GM20431 (cell line): ENCODE data around the gene USP34.
"Not testable (repeated sequence)": the region's sequence is repeated elsewhere in the genome, so short reads cannot be mapped to it uniquely, and the experiment has no call there.

Source experiments
- in situ Hi-C: fragments of 300-500 bp; cut with MseI, MboI; formaldehyde crosslinking; loops from one replicate; pipeline ENCODE4 v1.15.0; 2020; ENCODE audit warnings: low sequenced_read_pairs; ENCODE audit not compliant: unreplicated experiment

USP34 gene

GRCh38 chr2:61470965-61471904 is at the start of gene USP34:
TSS of gene USP34 (minus strand) at chr2:61471087. CDS start at chr2:61470692, 395 bp downstream.
- in situ Hi-C loops = no loop called here

GRCh38 chr2:61520261-61520660 is 49.4 kb upstream of the USP34 start:
- in situ Hi-C loops = no loop called here

- in situ Hi-C loops = no loop called here
These were observed 42.0 kb upstream of the USP34 start for GRCh38 chr2:61512768-61513398.

- in situ Hi-C loops = no loop called here
These were observed 40.1 kb upstream of the USP34 start for GRCh38 chr2:61510674-61511671.

DNA sequence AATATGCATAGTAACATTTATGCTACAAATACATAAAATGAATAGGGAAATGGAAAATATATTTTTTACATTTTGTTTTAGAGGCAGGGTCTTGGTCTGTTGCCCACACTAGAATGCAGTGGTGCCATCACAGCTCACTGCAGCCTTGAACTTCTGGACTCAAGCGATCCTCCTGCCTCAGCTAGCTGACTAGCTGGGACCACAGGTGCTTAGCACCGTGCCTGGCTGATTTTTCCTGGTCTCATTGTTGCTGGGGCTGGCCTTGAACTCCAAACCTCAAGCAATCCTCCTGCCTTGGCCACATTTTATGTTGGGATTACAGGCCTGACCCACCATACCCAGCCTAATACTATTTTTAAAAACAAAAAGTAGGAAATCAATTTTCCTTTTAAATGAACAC is 34.1 kb upstream of the USP34 start:
- in situ Hi-C loops = no loop called here

GRCh38 chr2:61499060-61499459 is 28.2 kb upstream of the USP34 start:
- in situ Hi-C loops = no loop called here

DNA sequence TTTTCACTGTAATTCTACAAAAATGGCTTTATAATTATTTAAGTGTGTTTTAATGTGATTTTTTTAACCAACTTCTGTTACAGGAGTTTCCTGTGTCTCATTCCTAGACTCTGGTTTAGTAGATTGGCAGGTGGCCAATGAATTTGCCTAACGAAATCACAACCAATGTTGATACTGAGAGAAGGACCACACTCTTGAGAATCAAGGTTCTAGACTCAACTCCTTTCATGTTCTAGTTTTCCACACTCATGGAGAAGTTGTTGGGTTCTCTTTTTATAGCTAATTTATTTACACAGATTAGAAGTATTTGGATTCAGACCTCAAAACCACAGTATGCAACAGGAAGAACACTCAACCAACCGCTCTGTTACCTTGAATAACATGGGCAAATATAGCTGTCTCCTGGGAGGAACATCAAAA is 22.6 kb upstream of the USP34 start:
- in situ Hi-C loops = no loop called here

- in situ Hi-C loops = no loop called here
These were observed 21.6 kb upstream of the USP34 start for GRCh38 chr2:61492476-61492875.

GRCh38 chr2:61485281-61485680 is 14.4 kb upstream of the USP34 start:
- in situ Hi-C loops = no loop called here

DNA sequence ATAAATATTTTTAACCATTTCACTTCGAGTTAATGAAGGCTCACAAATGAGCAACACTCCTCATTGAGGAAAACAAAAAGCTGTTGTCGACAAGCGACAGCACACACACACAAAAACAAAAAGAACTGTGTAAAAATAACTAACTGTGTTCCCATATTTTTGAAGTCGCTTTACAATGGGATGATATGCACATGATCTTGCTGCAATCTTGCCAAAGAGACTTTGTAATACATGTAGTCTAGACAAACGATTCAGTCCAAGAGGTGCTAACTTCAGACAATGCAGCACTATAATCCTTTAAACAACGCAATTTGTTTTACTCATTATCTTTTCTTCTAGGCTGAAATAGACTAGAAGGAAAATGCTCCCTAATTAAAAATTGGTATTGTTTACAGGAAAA is 7.2 kb upstream of the USP34 start:
- in situ Hi-C loops = no loop called here

GRCh38 chr2:61476929-61477589 is 6.2 kb upstream of the USP34 start:
- in situ Hi-C loops = not testable (repeated sequence)

GRCh38 chr2:61471905-61472805 is 1.3 kb upstream of the USP34 start:
- in situ Hi-C loops = no loop called here

- in situ Hi-C loops = no loop called here
These were observed 550 bp downstream of the USP34 start for GRCh38 chr2:61470122-61470951.

DNA sequence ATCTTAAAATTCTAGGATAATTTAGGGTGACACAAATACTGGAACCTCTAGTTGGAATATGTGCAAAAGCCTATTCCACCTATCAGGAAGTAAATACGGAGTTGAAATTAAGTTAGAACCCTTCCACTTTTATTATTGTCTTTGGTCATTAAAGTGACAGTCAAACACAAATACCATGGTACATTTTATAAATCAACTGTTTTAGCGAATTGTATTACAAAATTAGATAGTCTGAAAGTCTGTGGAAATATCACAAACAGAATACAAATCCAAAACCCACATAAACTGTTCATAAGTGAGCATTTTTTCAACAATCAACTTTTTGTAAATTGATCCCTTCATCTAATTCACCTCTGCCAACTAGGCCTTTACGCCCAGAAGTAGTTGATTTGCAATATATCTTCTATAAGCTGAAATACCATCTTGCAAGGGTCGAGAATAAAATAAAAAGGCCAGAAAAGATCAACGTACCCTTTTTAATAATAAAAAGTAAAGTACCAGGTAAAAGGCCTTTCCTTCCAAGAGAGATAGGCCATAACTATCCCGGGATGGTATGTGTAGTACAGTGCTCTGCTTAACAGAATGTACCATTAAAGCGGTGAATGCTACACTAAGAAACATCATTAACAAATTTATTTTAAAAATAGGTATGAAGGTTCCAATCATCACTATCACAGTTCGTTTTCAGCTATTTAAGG is 1.3 kb downstream of the USP34 start:
- in situ Hi-C loops = no loop called here

DNA sequence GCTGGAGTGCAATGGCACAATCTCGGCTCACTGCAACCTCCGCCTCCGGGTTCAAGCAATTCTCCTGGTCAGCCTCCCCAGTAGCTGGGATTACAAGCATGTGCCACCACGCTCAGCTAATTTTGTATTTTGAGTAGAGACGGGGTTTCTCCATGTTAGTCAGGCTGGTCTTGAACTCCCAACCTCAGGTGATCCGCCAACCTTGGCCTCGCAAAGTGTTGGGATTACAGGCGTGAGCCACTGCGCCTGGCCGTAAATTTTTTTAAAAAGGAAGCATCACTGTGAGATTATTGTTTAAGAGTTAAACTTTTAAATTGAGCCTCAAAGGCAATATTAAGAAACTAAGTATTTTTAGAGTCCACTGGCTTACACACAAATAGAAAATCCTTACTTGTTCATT is 2.7 kb downstream of the USP34 start:
- in situ Hi-C loops = not testable (repeated sequence)

- in situ Hi-C loops = no loop called here
These were observed 5.8 kb downstream of the USP34 start for GRCh38 chr2:61465045-61465444.

GRCh38 chr2:61463769-61464475 is 7.0 kb downstream of the USP34 start:
- in situ Hi-C loops = no loop called here
